HTERT RPE-1 (cell line): Measurements from ENCODE around the gene KIAA1328.

ENCODE experiments used
- in situ Hi-C: fragments of 300-500 bp; cut with MboI; formaldehyde crosslinking; loops from 4 replicates; pipeline ENCODE4 v1.14.3; 2020; ENCODE audit warnings: low sequenced_read_pairs

KIAA1328 gene

GRCh38 chr18:37249171-37249886 is 420.4 kb downstream of the KIAA1328 start:
- in situ Hi-C loops: no loop called here

- in situ Hi-C loops: no loop called here
These were observed 421.1 kb downstream of the KIAA1328 start for GRCh38 chr18:37249895-37250618.

GRCh38 chr18:37251679-37252078 is 422.8 kb downstream of the KIAA1328 start:
- in situ Hi-C loops: no loop called here

GRCh38 chr18:37252342-37252741 is 423.4 kb downstream of the KIAA1328 start:
- in situ Hi-C loops: no loop called here

- in situ Hi-C loops: no loop called here
These were observed 424.0 kb downstream of the KIAA1328 start for GRCh38 chr18:37252854-37253393.

GRCh38 chr18:37253394-37254235 is 424.7 kb downstream of the KIAA1328 start:
- in situ Hi-C loops: no loop called here

- in situ Hi-C loops: no loop called here
These were observed 425.4 kb downstream of the KIAA1328 start for GRCh38 chr18:37254236-37254754.

- in situ Hi-C loops: no loop called here
These were observed 426.0 kb downstream of the KIAA1328 start for GRCh38 chr18:37254973-37255372.

GRCh38 chr18:37258131-37258530 is 429.2 kb downstream of the KIAA1328 start:
- in situ Hi-C loops: no loop called here

- in situ Hi-C loops: no loop called here
These were observed 429.9 kb downstream of the KIAA1328 start for GRCh38 chr18:37258819-37259218.

GRCh38 chr18:37259711-37260110 is 430.8 kb downstream of the KIAA1328 start:
- in situ Hi-C loops: no loop called here

GRCh38 chr18:37260367-37261093 is 431.6 kb downstream of the KIAA1328 start:
- in situ Hi-C loops: no loop called here

GRCh38 chr18:37261246-37261840 is 432.4 kb downstream of the KIAA1328 start:
- in situ Hi-C loops: no loop called here

- in situ Hi-C loops: no loop called here
These were observed 433.1 kb downstream of the KIAA1328 start for GRCh38 chr18:37261988-37262387.

GRCh38 chr18:37264956-37265355 is 436.0 kb downstream of the KIAA1328 start:
- in situ Hi-C loops: no loop called here

GRCh38 chr18:37265382-37265781 is 436.5 kb downstream of the KIAA1328 start:
- in situ Hi-C loops: no loop called here

- in situ Hi-C loops: no loop called here
These were observed 437.4 kb downstream of the KIAA1328 start for GRCh38 chr18:37266290-37266689.

GRCh38 chr18:37270038-37270665 is 441.2 kb downstream of the KIAA1328 start:
- in situ Hi-C loops: no loop called here

- in situ Hi-C loops: no loop called here
These were observed 441.7 kb downstream of the KIAA1328 start for GRCh38 chr18:37270666-37271052.
